ENCODE measurements around the gene FABP1.

The FABP1 gene
- total RNA-seq, result 0 to 0.99 (median 0) reads per million in 17 experiments

DNA sequence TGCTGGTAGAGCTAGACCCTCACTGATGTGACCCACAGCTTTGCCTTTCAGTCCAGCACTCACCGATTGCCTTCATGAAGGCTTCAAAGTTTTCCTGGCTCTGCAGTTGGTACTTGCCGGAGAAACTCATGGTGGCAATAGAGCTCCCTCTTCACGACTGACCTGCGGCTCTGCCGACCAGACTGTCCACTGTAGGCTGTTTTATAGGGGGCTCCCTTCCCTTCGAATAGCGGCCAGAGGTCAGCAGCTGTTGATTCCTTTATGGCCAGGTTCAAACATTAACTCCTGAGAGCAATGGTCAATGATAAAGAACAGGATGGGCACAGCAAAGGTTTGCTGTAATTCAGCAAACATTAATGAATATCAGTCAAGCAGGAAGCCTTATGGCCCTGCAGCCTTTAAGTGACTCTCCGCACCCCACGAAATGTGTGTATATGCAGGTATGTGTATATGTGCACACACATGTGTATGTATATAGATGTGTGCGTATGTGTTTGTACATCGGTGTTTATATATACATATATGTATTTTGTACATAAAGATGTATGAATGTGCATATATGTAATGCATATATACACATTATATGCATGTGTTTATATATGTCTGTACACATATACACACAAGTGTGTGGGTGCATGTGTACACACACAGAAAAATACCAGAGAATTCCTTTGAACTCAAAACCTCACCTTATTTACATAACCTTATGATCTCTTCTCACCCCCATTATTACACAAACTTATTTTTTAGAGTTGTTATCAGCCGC, at the start of gene FABP1:
FABP1 (minus strand) TSS at position 175 of the 766 bp plus-strand sequence; CDS start at position 130, 45 bp downstream.
- DNase-seq, result no peak

DNA sequence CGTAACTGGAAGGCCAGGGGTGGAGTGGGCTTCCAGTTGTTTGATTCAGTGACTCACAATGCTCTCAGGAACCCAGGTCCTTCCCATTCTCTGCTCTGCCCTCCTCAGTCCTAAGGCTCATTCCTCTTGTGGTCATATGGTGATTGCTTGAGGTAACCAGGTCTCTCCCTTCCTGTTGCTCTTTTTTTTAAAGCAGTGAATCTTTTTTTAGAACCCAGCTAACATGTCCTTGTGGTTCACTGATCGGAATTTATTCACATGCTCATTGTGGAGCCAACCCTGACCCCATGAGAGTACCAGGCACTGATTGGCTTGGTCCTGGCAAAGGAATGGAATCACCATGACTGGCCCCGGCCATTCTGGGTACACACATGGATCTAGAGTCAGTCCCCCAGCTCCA, 49.7 kb upstream of the FABP1 start:
- DNase-seq, result no peak

DNA sequence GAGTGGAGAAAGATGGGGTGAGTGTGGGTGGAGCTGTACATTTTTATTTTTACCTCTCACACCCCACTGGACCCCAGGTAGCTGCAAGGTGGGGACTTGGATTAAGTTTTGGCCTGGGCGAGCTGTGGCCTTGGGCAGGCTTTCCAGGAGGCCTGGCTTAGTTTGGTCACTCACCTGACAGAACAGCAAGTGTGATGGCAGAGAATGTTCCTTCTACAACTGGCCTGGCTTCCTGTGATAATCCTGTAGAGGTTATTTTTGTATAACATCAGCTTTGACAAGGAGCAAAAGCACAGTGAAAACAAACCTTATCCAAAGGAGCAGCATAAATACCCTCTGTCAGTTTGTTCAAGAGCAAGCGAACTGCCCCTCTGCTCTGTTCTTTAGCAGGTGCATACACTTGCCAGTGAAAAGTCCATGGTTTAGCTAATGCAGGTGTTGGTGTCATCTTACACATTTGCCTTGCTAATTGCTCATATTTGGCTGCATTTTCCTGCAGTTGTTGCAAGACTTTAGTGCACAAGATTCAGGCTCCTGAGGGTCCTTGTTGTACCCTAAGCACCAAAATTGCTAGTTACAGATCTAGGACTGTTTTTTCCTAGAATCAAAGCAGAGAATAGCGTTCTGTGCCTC, 48.6 kb upstream of the FABP1 start:
- no peak for DNase-seq

DNA sequence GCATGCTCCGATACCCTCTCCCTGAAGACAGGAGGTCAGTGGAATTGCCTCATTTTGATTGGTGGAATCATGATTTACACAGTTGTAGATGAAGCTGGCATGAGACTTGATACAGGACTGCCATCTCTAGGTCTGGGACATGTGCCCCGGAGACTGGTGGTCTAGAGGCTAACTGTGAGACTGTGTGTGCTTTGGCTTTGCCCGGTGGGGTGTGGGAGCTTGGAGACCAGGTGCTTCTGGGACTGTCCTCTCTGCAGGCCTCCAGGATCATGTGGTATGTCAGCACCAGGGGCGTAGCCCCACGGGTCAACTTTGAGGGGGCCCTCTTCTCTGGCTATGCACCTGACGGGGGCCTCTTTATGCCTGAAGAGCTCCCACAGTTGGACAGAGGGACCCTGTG, 45.0 kb upstream of the FABP1 start:
- DNase-seq, result no peak

DNA sequence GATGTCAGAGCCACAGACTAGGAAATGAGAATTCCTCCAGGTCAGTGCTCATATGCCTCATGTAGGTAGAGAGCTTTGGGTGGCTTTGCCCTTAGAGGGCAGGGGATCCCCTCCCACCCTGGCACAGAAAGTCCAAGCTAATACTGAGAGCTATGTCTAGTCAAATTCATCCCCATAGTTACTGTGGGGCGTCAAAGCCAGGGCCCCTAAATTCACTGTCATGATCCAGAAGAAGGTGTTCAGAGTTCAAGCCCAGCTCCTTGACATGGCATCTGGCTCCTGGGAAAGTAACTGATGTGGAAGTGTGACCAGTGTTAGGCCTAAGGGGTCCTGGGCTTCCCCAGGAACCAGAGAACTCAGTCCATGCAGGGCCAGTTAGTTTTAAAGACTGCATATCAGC, 44.1 kb upstream of the FABP1 start:
- DNase-seq, result no peak

DNA sequence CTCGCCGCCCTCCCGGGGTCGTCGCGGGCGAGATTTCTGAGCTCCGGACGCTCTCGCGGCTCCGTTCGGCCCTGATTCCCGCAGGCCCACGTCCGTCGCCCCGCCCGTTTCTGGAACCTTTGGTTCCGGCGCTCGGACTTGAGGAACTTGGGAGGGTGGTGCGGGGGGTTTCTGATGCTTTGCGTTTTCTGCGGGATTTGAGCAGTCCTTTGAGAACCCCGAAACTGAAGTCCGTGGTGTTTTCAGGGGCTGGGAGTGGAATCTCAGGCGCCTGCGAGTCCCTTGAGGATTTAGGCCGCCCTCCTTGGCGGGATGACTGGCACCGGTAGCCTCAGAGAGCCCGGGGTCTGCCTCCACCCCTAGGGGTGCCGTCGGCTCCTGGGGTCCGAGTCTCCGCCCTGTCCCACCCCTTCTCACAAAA, 42.6 kb upstream of the FABP1 start:
- peak; percentile 46 to 61 (median 54) for DNase-seq

DNA sequence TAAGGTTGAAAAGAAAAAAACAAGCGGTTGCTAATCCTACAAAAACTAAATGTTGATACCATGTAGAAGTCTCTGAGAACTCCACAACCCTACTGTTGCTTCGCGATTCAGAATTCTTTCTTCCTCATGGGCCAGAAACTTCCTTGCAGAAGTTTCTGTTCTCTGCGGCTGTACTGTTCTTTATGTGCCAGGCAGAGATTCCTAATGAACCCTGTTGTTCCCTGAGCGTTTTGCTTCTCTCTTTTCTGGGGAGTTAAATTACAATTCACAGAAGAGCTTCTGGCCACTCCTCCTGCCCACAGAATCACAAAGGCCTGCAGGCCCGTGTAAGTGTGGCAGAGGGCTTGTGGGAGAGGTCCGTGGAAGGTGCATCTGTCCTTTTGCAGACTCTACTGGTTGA, 40.5 kb upstream of the FABP1 start:
- DNase-seq, result peak; percentile 18 to 55 (median 34)

DNA sequence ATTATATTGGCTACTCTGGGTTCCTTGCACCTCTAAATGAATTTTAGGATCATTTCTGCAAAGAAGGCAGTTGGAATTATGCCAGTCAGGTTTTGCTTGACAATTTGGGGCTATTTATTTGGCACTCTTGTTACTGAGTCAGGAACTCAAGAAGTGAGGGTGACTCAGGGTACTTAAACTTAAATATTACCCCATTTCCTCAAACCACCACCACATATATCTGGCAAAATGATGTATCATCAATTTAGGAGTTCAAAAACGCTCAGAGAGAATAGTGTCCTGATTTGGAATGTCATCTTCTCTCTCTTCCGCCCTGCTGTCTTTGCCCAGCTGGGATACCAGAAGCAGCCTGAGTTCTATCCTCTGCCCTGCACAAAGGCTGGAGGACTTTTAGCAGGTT, 39.9 kb upstream of the FABP1 start:
- DNase-seq, result peak; percentile 18 to 66 (median 39)

DNA sequence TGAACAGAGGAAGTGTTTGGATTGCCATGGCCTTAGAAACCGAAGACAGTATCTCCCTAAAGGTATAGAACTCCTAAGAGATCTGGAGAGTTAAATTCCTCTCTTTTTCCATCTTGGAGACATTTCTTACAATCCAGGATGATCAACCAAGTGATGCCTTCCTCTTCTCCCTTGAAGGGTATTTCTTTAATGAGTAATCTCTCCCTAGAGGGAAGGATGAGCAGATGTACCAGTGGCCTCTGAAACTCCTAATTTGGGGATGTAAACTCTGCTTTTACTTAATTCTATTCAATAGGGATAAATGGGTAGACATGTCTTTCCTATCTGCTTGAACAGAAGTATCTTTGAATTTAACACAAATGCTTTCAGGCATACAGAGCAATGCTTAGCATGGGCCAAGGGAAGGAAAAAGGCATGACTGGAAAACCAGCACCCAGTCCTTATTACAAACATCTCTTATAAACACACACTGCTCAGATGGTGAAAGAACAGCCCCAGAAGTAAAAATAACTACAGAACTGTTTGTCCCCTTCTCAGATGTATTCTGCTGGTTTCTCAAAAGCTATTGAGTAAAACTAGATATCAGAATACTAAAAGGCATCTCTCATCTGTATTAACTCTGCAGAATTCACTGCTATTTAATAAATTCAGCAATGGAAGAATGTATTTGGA, 37.6 kb upstream of the FABP1 start:
- DNase-seq, result no peak

DNA sequence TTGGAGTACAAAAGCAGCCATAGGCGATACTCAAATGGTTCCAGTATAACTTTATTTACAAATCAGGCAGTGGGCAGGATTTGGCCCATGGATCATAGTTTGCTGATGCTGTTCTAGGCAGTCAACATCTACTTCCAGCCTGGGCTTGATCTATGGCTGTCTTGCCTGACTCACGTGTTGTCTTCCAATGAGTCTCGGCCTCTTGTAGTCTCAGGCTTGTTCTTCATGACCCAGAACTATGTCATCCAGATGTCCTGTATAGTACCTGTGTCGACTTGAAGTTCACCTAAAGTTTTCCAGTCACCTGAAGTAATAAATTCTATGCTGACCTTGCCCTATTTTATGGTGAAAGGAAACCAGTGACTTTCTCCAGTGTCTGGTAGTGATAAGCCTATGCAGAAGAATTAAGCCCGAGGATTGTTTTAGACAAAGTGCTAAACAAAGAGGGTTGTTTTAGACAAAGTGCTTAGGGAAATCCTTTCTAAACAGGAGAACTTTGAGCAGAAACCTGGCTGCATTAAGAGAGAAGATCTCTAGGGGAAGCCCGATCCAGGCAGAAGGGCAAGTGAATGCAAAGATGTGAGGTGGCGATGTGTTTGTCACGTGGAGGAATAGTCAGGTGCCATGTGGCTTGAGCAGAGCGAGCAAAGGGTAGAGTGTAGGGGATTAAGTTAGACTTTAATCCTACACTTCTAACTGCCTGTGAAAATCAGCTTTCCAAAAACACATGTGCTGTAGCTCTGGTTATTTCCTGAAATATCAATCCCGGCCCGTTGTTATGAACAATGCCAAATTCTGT, 33.8 kb upstream of the FABP1 start:
- no peak for DNase-seq

DNA sequence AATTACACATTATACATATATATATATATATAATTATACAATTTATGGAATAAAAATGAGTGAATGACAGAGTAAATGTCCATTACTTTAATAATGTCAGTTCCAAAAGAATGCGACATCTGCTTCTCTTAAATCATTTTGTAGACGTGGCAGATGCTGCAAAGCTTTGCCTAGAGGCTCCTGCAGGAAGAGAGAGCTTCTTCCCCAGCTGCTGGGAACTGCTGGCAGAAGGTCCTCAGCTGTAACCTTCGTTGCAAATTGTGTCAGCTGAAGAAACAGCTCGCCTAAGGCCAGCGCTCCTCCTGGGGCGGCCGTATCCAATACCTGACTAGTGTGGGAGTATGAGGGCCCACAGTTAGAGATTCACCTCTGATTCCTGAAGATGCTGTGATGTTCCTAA, 32.7 kb upstream of the FABP1 start:
- no peak for DNase-seq

DNA sequence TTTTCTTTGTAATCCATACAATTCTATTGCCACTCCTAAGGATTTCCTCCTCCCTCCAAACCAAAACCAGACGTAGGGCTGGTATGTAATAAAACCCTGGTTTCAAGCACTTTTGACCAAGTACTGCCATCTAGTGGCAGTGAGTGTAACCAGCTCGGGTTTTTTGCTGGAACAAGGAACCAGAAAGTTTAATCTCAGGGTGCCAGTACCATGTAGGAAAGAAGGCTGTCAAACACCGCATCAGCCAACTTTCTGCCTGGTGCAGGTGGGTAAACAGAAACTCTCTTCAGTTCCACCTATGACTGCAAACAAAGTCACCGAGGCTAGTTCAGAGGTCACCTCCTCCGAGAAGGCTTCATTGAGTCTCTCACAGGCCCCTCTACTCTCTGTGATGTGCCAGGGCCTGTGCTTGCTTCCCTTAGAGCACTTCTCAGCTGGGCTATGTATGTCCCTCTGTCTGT, 32.1 kb upstream of the FABP1 start:
- peak; percentile 80 to 87 (median 84) for DNase-seq

DNA sequence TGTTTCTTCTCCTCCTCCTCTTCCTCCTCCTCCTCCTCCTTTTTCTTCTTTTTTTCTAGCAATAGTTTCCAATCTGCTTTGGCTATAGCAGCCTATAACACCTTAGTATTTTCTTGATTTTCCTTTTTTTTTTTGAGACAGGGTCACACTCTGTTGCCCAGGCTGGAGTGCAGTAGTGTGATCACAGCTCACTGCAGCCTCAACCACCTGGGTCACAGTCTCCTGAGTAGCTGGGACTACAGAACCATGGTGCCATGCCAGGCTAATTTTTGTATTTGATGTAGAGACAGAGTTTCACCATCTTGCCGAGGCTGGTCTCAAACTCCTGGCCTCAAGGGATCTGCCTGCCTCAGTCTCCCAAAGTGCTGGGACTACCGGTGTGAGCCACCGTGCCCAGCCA, 31.6 kb upstream of the FABP1 start:
- DNase-seq, result no peak

DNA sequence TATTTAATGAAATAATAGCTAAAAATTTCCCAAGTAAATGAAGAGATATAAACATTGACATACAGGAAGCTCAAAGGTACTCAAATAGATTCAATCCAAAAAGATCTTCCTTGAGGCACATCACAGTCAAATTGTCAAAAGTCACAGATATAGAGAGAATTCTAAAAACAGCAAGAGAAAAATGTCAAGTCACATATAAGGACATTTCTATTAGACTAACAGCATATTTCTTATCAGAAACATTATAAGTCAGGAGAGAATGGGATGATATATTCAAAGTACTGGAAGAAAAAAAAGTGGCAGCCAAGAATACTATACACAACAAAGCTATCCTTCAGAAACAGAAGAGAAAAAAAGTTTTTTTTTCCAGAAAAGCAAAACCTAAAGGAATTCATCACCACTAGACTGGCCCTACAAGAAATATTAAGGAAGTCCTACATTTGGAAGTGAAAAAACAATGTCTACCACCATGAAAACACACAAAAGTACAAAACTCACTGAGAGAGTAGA, 21.1 kb upstream of the FABP1 start:
- DNase-seq, result no peak

DNA sequence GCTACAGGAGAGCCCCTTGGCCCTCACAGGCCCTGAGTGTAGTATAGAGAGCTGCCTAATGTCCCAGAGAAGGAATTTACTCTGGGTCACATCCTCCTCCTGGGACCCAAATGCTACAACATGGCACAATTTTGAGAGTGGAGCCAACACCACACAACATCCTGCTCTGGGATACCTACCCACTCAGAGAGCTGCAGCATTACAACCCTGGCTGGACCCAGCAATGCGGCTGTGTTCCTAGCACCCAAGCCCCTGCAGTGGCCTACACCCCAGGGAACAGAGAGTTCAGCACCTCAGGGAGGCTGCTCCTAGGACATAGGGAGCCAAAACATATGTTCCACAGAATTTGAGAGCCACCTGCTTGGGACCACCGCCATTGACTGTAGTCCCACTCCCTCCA, 19.3 kb upstream of the FABP1 start:
- DNase-seq, result no peak

DNA sequence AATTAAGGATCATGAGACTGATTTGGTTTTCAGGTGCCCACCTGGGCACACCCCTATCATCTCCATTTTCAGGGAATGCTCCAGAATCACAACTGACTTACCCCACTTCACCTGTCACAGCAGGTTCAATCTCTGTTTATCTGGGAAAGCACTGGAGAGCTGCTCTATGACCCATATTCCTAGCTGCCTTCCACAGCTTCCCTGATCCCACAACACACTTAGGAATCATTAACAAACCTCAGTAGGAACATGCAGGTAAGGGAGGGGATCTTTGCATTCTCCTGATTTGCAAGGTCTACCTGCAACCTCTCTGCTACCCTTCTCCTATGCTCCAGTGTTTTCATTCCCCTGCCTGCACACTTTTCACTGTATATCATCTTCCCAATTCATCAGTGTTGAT, 18.7 kb upstream of the FABP1 start:
- no peak for DNase-seq

DNA sequence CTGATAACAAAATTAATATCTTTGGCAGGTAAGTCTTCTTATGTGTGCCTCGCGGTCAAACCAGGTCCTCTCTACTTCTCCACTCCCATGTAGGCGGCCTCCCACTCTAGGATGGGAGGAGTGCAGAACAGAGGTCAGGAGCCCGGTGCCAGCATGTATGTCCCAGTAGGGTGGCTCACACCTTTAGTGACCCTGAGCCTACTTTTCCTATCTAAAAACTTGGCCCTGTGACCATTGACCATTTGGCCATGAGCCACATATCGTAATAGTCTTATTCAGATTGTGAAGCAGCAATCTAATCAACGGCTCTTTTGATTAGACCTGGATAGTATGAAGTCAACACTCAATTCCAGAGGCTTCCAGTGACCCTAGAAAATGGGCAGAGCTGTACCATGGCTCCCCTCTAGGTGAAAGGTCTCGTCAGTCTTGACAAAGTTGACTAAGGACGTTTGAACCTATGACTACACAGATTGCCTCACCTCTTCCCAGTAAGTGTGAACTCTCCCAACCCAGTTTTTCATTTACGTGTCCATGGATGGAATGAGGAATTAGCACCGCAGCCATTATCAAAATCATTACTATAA, 17.1 kb upstream of the FABP1 start:
- DNase-seq, result no peak

DNA sequence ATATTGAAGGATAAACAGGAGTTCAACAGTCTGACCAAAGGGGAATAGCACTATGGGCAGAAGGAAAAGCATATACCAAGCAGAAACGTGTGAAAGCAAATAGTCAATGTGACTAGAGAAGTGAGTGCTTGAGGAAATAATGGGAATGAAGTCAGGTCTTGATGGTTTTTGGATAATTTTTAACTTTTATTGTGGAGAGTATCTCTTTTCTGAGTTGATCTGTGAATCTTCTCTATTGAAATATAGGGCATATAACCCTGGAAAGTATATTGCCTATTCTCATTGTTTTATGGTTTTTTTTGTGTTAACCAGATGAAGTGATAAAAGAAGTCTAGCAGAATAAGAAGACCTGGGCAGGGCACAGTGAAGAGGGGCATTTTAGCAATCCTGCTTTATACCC, 16.4 kb upstream of the FABP1 start:
- DNase-seq, result no peak

DNA sequence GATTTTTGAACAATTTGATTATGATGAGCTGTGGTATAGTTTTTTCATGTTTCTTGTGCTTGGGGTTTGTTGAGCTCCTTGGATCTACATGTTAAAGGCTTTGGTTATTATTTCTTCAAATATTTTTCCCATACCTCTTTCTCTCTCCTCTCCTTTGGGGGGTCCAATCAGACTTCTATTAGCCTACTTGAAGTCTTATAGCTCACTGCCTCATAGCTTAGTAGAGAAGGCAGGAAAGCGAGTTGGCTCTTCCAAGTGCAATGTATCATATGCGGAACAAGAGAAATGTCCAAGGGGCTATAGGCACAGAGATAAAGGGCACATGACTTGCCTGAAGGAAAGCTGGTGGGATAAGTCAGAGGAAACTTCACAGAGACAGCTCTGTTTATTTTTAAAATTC, 14.1 kb upstream of the FABP1 start:
- DNase-seq, result no peak

DNA sequence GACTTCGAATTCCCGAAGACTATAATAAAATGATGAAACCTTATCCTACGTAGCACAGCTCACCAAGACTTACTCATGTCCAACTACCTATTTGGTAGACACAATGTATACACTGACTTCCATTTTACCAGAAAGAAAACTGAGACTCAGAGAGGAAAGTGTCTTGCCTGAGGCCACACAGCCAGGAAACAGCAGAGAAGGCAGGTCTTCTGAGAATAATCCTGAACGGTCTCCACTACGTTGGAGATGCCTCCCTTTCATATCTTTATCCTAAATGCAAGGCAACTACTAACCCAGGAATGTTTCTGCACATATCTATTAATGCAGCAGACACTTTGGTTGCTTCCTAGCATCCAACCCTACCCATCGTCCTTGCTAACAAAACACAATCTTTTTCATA, 11.9 kb upstream of the FABP1 start:
- DNase-seq, result no peak

DNA sequence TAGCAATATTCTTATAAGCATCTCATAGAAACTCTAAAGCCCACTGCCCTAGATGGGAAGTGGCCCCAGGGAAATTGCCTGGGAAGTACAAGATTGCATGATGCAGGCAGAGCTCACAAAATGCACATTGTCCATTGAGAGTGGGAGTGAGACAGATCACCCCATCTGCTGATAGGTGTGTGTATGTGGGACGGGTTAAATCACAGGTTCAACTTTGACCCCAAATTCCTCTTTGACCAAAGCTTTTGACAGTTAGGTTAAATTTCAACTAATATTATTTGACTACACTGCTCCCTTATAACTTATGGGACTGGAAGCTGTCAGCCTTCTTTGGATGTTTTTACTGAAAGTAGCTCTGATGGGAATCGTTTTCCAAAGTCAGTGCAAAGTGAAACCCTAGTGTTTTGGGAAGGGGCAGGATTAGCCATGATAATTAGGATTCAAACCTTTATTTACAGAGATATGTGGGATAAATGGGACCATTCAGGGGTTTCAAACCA, 11.4 kb upstream of the FABP1 start:
- DNase-seq, result no peak

DNA sequence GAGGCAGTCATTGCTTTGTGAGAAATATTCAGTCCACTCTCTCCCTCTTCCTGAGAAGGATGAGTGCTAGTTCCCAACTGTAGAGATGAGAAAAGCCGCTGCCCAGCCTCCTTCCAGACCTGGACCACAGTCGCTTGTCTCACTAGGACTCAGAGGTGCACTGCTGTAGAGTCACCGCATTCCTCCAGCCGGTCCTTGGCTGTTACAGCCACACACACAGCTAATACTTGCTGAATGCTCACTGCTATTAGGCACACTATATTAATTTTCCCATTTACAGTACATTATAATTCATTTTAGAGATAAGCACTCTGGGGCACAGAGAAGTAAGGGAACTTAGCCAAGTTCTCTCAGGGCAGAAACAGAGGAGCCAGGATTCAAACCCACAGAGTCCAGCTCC, 10.0 kb upstream of the FABP1 start:
- DNase-seq, result no peak
